Measurements from ENCODE around the gene HMCN2. TPM values are rescaled to one million over a fixed set of nuclear protein-coding genes. Genes with fewer than 3 reads are reported as not detected.

Gene HMCN2
- total and polyA plus RNA-seq, 2 experiments from 2014 or later: 0.50 to 0.54 TPM

DNA sequence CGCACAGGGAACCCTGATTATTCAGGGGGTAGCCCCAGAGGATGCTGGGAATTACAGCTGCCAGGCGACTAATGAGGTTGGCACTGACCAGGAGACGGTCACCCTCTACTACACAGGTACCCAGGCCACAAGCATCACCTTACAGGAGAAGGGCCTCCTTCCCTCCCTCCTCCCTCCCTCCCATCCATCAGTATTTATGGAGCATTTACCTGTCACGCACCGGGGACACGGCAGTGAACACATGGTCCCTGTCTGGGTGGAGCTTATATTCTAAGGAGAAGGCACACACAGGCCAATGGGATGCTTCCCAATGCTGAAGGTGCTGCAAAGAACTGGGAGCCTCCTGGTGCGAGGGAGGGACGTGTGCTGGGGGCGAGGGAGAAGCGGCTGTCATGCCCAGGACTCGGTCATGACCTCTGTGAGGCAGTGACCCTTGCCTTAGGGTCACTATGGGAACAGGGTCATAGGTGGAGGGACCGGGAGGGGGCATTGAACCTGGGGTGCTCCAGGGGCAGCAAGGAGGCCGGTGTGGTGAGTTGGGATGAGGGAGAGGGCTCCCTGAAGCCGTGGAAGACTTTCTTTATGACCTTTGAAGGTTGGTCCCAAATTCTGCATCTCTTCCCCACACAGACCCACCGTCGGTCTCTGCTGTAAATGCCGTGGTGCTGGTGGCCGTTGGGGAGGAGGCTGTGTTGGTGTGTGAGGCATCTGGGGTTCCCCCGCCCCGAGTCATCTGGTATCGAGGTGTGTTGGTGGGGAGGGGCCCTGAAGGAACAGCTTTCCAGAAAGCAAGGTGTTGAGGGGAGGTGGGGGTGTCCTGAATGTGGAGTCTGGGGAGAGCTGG is 41.5 kb downstream of the HMCN2 start:
- Histone ChIP-seq H3K9me2 (replicated peaks; ENCODE audit: insufficient read depth) (no peaks in the 10 kb centered on the region), H3K27me3 (no peaks in the 10 kb centered on the region), H3K4me1 (ENCODE audit: insufficient read depth) (no peaks in the 10 kb centered on the region)

GRCh38 chr9:130307667-130307943 is 42.0 kb downstream of the HMCN2 start:
- H3K27ac ChIP-seq: no peak overlapping the region
- no peaks in the 10 kb centered on the region for H3K9me3 ChIP-seq (ENCODE audit: low read depth)
- no peak for TF ChIP-seq EZH2phosphoT487 (IDR thresholded peaks at IDR 0.05; ENCODE audit: low read depth, severe bottlenecking, unreplicated experiment)
- no peak for TF ChIP-seq EZH2 (IDR thresholded peaks at IDR 0.05; ENCODE audit: borderline replicate concordance)
- TF ChIP-seq, protein P1, sequence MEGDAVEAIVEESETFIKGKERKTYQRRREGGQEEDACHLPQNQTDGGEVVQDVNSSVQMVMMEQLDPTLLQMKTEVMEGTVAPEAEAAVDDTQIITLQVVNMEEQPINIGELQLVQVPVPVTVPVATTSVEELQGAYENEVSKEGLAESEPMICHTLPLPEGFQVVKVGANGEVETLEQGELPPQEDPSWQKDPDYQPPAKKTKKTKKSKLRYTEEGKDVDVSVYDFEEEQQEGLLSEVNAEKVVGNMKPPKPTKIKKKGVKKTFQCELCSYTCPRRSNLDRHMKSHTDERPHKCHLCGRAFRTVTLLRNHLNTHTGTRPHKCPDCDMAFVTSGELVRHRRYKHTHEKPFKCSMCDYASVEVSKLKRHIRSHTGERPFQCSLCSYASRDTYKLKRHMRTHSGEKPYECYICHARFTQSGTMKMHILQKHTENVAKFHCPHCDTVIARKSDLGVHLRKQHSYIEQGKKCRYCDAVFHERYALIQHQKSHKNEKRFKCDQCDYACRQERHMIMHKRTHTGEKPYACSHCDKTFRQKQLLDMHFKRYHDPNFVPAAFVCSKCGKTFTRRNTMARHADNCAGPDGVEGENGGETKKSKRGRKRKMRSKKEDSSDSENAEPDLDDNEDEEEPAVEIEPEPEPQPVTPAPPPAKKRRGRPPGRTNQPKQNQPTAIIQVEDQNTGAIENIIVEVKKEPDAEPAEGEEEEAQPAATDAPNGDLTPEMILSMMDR (IDR thresholded peaks at IDR 0.05; ENCODE audit: poor library complexity): no peak
- no peaks in the 10 kb centered on the region for H3K27me3 ChIP-seq
- no peaks in the 10 kb centered on the region for H3K79me2 ChIP-seq
- H3K36me3 ChIP-seq (replicated peaks; ENCODE audit: insufficient read depth, low read depth): no peaks in the 10 kb centered on the region
- no peak for DNase-seq (ENCODE audit: low spot score)
- WGBS (ENCODE audit: low lambda C conversion rate, missing lambda C conversion rate): 97% methylated on average over 5 of the region's 5 CpGs
- H4K20me1 ChIP-seq (ENCODE audit: insufficient read depth, poor library complexity, severe bottlenecking): no peaks in the 10 kb centered on the region
- no peaks in the 10 kb centered on the region for H3K4me1 ChIP-seq (ENCODE audit: insufficient read depth)
- H3K9me2 ChIP-seq (replicated peaks; ENCODE audit: insufficient read depth): no peaks in the 10 kb centered on the region
- H3K4me3 ChIP-seq: no peak overlapping the region
- H3K4me2 ChIP-seq: no peak overlapping the region
- no peak overlapping the region for H2AFZ ChIP-seq

More for the DNA sequence above, 41.5 kb downstream of the HMCN2 start:
- Histone ChIP-seq H3K9me3 (ENCODE audit: low read depth) (no peaks in the 10 kb centered on the region), H3K27ac (no peak overlapping the region), H3K4me3 (no peak overlapping the region), H3K79me2 (no peaks in the 10 kb centered on the region), H4K20me1 (ENCODE audit: insufficient read depth, poor library complexity, severe bottlenecking) (no peaks in the 10 kb centered on the region), H3K36me3 (replicated peaks; ENCODE audit: insufficient read depth, low read depth) (no peaks in the 10 kb centered on the region), H3K4me2 (no peak overlapping the region), H2AFZ (no peak overlapping the region)
- 78% methylated on average over 21 of the region's 21 CpGs for WGBS (ENCODE audit: low lambda C conversion rate, missing lambda C conversion rate)
- DNase-seq (ENCODE audit: low spot score): no peak
- TF ChIP-seq EZH2 (IDR thresholded peaks at IDR 0.05; ENCODE audit: borderline replicate concordance) (no peak), EZH2phosphoT487 (IDR thresholded peaks at IDR 0.05; ENCODE audit: low read depth, severe bottlenecking, unreplicated experiment) (no peak)
- TF ChIP-seq, protein P1 (IDR thresholded peaks at IDR 0.05; ENCODE audit: poor library complexity): no peak

GRCh38 chr9:130308081-130308571 is 42.6 kb downstream of the HMCN2 start:
- H2AFZ ChIP-seq: no peak overlapping the region
- DNase-seq (ENCODE audit: low spot score): no peak
- H3K79me2 ChIP-seq: no peaks in the 10 kb centered on the region
- H3K4me1 ChIP-seq (ENCODE audit: insufficient read depth): no peaks in the 10 kb centered on the region
- 88% methylated on average over 14 of the region's 14 CpGs for WGBS (ENCODE audit: low lambda C conversion rate, missing lambda C conversion rate)
- H4K20me1 ChIP-seq (ENCODE audit: insufficient read depth, poor library complexity, severe bottlenecking): no peaks in the 10 kb centered on the region
- TF ChIP-seq EZH2 (IDR thresholded peaks at IDR 0.05; ENCODE audit: borderline replicate concordance) (no peak), EZH2phosphoT487 (IDR thresholded peaks at IDR 0.05; ENCODE audit: low read depth, severe bottlenecking, unreplicated experiment) (no peak)
- TF ChIP-seq, protein P1 (IDR thresholded peaks at IDR 0.05; ENCODE audit: poor library complexity): no peak
- no peak overlapping the region for H3K4me2 ChIP-seq
- H3K4me3 ChIP-seq: no peak overlapping the region
- no peaks in the 10 kb centered on the region for H3K9me2 ChIP-seq (replicated peaks; ENCODE audit: insufficient read depth)
- no peak overlapping the region for H3K27ac ChIP-seq
- no peaks in the 10 kb centered on the region for H3K27me3 ChIP-seq
- no peaks in the 10 kb centered on the region for H3K9me3 ChIP-seq (ENCODE audit: low read depth)
- no peaks in the 10 kb centered on the region for H3K36me3 ChIP-seq (replicated peaks; ENCODE audit: insufficient read depth, low read depth)

Data from hepatocyte (in vitro differentiated cells).